A549 (cell line): Measurements from ENCODE around the gene TPPP2.

Source experiments
- CTCF ChIP-seq: fragments of >200 bp; sonication (Bioruptor Twin); formaldehyde crosslinking; IDR thresholded peaks from 3 replicates; pipeline ENCODE4 v1.5.1; 2016
- ELK1 ChIP-seq: fragments of 150-350 bp; IDR thresholded peaks from 2 replicates; pipeline ENCODE4 v1.6.1; 2014; ENCODE audit warnings: low read depth, mild to moderate bottlenecking, low read length
- KDM5A ChIP-seq: fragments of 200-600 bp; sonication (generic); IDR thresholded peaks from 2 replicates; pipeline ENCODE4 v1.6.1; 2016; ENCODE audit warnings: antibody characterized with exemption, mild to moderate bottlenecking
- MAZ ChIP-seq: fragments of 150-350 bp; IDR thresholded peaks from 2 replicates; pipeline ENCODE4 v1.6.1; 2014; ENCODE audit warnings: antibody characterized with exemption, low read depth, low read length, borderline replicate concordance
- NPAS2 ChIP-seq: fragments of 250-450 bp; sonication (Bioruptor Pico); IDR thresholded peaks from 2 replicates; pipeline ENCODE4 v1.8.0; 2022; ENCODE audit warnings: mild to moderate bottlenecking, moderate library complexity, borderline replicate concordance
- PHF8 ChIP-seq: fragments of 200-600 bp; sonication (generic); IDR thresholded peaks from 2 replicates; pipeline ENCODE4 v1.6.1; 2016; ENCODE audit warnings: low read depth, mild to moderate bottlenecking, antibody characterized with exemption, moderate library complexity, borderline replicate concordance
- POLR2A ChIP-seq: IDR thresholded peaks from 2 replicates; pipeline ENCODE4 v1.6.1; 2012; ENCODE audit warnings: mild to moderate bottlenecking, low read length
- POLR2AphosphoS2 ChIP-seq: conservative IDR thresholded peaks from 2 replicates; pipeline ENCODE4 v1.6.1; 2012; ENCODE audit warnings: low read length, improper control_type of control experiment, inconsistent platforms

DNA sequence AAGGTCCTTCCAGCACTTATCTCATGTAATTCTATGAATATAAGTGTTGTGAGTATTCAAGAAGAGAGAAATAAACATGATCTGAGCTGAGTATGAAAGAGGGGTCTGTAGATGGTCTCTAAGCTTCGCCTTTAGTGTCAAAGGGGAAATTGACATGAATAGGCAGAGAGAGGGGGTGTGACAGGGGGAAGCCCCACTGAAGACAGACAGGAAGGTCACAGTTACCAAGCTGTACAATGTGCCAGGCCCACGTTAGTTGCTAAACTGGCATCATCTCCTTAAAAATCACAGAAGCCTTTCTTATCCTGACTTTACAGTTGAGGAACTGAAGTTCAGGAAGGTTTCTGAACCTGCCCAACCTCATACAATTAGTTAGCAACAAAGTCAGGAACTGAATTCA is 47.7 kb downstream of the TPPP2 start:
- TF ChIP-seq POLR2A (no peak), CTCF (no peak), MAZ (no peak), NPAS2 (CRISPR knock-in tag) (no peak), KDM5A (no peak), PHF8 (no peak), ELK1 (no peak), POLR2AphosphoS2 (no peak)
